HEK293 (cell line): ENCODE data around the gene PRDM15.

Experiments used
- CTCF ChIP-seq: fragments of 450-650 bp; formaldehyde crosslinking; IDR thresholded peaks from 2 replicates; pipeline ENCODE4 v1.5.1; 2016; ENCODE audit warnings: missing biosample characterization, missing genetic modification characterization
- MYNN ChIP-seq: fragments of 450-650 bp; formaldehyde crosslinking; IDR thresholded peaks from 2 replicates; pipeline ENCODE4 v1.5.1; 2016; ENCODE audit warnings: missing biosample characterization, missing genetic modification characterization, borderline replicate concordance
- PATZ1 ChIP-seq: fragments of 450-650 bp; formaldehyde crosslinking; IDR thresholded peaks from 2 replicates; pipeline ENCODE4 v1.5.1; 2016; ENCODE audit warnings: missing biosample characterization, missing genetic modification characterization
- ZBTB1 ChIP-seq: fragments of 450-650 bp; formaldehyde crosslinking; IDR thresholded peaks from 2 replicates; pipeline ENCODE4 v1.5.1; 2016; ENCODE audit warnings: missing biosample characterization, missing genetic modification characterization
- ZBTB10 ChIP-seq: fragments of 450-650 bp; formaldehyde crosslinking; IDR thresholded peaks from 2 replicates; pipeline ENCODE4 v1.5.1; 2016; ENCODE audit warnings: missing biosample characterization, missing genetic modification characterization
- ZBTB48 ChIP-seq: fragments of 450-650 bp; formaldehyde crosslinking; IDR thresholded peaks from 2 replicates; pipeline ENCODE4 v1.5.1; 2016; ENCODE audit warnings: missing biosample characterization, missing genetic modification characterization
- ZNF19 ChIP-seq: fragments of 450-650 bp; formaldehyde crosslinking; IDR thresholded peaks from 2 replicates; pipeline ENCODE4; 2016; ENCODE audit warnings: missing biosample characterization, missing genetic modification characterization, low read depth
- ZNF423 ChIP-seq: fragments of 450-650 bp; formaldehyde crosslinking; IDR thresholded peaks from 2 replicates; pipeline ENCODE4 v1.5.1; 2016; ENCODE audit warnings: missing biosample characterization, missing genetic modification characterization
- ZNF645 ChIP-seq: fragments of 450-650 bp; formaldehyde crosslinking; IDR thresholded peaks from 2 replicates; pipeline ENCODE4; 2016; ENCODE audit warnings: missing biosample characterization, missing genetic modification characterization
- ZNF692 ChIP-seq: fragments of 450-650 bp; formaldehyde crosslinking; IDR thresholded peaks from 2 replicates; pipeline ENCODE4 v1.5.1; 2016; ENCODE audit warnings: missing biosample characterization, missing genetic modification characterization
- TF ChIP-seq, protein P1 (sequence below): fragments of 450-650 bp; formaldehyde crosslinking; IDR thresholded peaks from 2 replicates; pipeline ENCODE4 v1.5.1; 2016; ENCODE audit warnings: missing biosample characterization, missing genetic modification characterization, borderline replicate concordance

- TF ChIP-seq CTCF (tag by site-specific recombination), result no peak
- no peak for TF ChIP-seq ZBTB10
- TF ChIP-seq, protein P1, sequence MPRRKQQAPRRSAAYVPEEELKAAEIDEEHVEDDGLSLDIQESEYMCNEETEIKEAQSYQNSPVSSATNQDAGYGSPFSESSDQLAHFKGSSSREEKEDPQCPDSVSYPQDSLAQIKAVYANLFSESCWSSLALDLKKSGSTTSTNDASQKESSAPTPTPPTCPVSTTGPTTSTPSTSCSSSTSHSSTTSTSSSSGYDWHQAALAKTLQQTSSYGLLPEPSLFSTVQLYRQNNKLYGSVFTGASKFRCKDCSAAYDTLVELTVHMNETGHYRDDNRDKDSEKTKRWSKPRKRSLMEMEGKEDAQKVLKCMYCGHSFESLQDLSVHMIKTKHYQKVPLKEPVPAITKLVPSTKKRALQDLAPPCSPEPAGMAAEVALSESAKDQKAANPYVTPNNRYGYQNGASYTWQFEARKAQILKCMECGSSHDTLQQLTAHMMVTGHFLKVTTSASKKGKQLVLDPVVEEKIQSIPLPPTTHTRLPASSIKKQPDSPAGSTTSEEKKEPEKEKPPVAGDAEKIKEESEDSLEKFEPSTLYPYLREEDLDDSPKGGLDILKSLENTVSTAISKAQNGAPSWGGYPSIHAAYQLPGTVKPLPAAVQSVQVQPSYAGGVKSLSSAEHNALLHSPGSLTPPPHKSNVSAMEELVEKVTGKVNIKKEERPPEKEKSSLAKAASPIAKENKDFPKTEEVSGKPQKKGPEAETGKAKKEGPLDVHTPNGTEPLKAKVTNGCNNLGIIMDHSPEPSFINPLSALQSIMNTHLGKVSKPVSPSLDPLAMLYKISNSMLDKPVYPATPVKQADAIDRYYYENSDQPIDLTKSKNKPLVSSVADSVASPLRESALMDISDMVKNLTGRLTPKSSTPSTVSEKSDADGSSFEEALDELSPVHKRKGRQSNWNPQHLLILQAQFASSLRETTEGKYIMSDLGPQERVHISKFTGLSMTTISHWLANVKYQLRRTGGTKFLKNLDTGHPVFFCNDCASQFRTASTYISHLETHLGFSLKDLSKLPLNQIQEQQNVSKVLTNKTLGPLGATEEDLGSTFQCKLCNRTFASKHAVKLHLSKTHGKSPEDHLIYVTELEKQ, result no peak
- TF ChIP-seq ZBTB48 (tag by site-specific recombination), result no peak
- TF ChIP-seq ZNF423 (tag by site-specific recombination), result no peak
- no peak for TF ChIP-seq MYNN
- TF ChIP-seq ZBTB1 (tag by site-specific recombination), result no peak
- no peak for TF ChIP-seq PATZ1 (tag by site-specific recombination)
- no peak for TF ChIP-seq ZNF19 (tag by site-specific recombination)
- TF ChIP-seq ZNF692 (tag by site-specific recombination), result no peak
- TF ChIP-seq ZNF645 (tag by site-specific recombination), result no peak
Observed at GRCh38 chr21:41845310-41846032, 33.7 kb downstream of the PRDM15 start.
